B cell (primary cell): ENCODE measurements around the gene NAT14. TPM values are rescaled to one million over a fixed set of nuclear protein-coding genes. Genes with fewer than 3 reads are reported as not detected.

Experiments
- ATAC-seq: fragments of 200-7000 bp; cut with Tn5 transposase; one replicate; pipeline ENCODE4 v1.10.0; 2021; ENCODE audit warnings: low read depth, mild to moderate bottlenecking, moderate number of reproducible peaks, moderate library complexity
- CTCF ChIA-PET: fragments of 350-600 bp; sonication (Branson Sonifier 250); formaldehyde crosslinking; loops from one replicate; lab custom pipeline; 2021; ENCODE audit warnings: antibody characterized with exemption, inconsistent platforms; lab: Charles Lee
- POLR2A ChIA-PET: fragments of 350-600 bp; sonication (Branson Sonifier 250); formaldehyde crosslinking; loops from one replicate; lab custom pipeline; 2021; ENCODE audit warnings: antibody characterized with exemption; lab: Charles Lee
- DNase-seq: peaks from one replicate; pipeline ENCODE4 v3.0.0; 2013
- H2AFZ ChIP-seq: 2 replicates; pipeline ENCODE4 v1.6.1; 2012; ENCODE audit warnings: mild to moderate bottlenecking, low read depth, low read length; ENCODE audit not compliant: insufficient read depth, poor library complexity, severe bottlenecking
- H3K27ac ChIP-seq, 2 donors: 1 replicate in 1 of 2; 2 replicates in 1 of 2; pipeline ENCODE4 v1.5.1; 2012 to 2013; ENCODE audit warnings: low read length in 2 of 2, mild to moderate bottlenecking in 2 of 2, moderate library complexity in 1 of 2
- H3K27me3 ChIP-seq, 4 experiments: fragments of 200-600 bp in 1 of 4; sonication (generic) in 1 of 4; replicated peaks in 1 of 4; 1 replicate in 2 of 4; 2 replicates in 2 of 4; pipeline versions ENCODE4 v1.6.1 to v1.7.0; 2013 to 2016; ENCODE audit warnings: low read length in 3 of 4, mild to moderate bottlenecking in 2 of 4, mixed read lengths in 1 of 4, moderate library complexity in 1 of 4; ENCODE audit not compliant: insufficient read depth in 4 of 4, control insufficient read depth in 3 of 4; ENCODE audit errors: control extremely low read depth in 1 of 4
- H3K36me3 ChIP-seq, 2 experiments: replicated peaks in 1 of 2; 1 replicate in 1 of 2; 2 replicates in 1 of 2; pipeline versions ENCODE4 v1.6.1 to v1.7.1; 2013; ENCODE audit warnings: low read length in 1 of 2; ENCODE audit not compliant: insufficient read depth in 2 of 2, control insufficient read depth in 1 of 2; ENCODE audit errors: control extremely low read depth in 1 of 2, extremely low read depth in 1 of 2
- H3K4me1 ChIP-seq, 2 donors: fragments of 200-600 bp in 1 of 2; sonication (generic) in 1 of 2; 1 replicate in 1 of 2; 2 replicates in 1 of 2; pipeline versions ENCODE4 v1.5.1 to v1.6.1; 2013 to 2017; ENCODE audit warnings: low read length in 2 of 2; ENCODE audit not compliant: control insufficient read depth in 2 of 2, insufficient read depth in 2 of 2
- H3K4me2 ChIP-seq: replicated peaks from 2 replicates; pipeline ENCODE3; 2012; ENCODE audit warnings: mild to moderate bottlenecking, low read depth, low read length; ENCODE audit not compliant: poor library complexity, severe bottlenecking
- H3K4me3 ChIP-seq, 5 experiments: fragments of 200-600 bp in 1 of 5; sonication (generic) in 1 of 5; 1 replicate in 3 of 5; 2 replicates in 2 of 5; pipeline versions ENCODE4 v1.5.1 to v1.7.0; 2011 to 2016; ENCODE audit warnings: low read length in 4 of 5, mild to moderate bottlenecking in 4 of 5, low read depth in 2 of 5, control low read depth in 1 of 5, moderate library complexity in 1 of 5; ENCODE audit not compliant: insufficient read depth in 1 of 5; ENCODE audit errors: control extremely low read depth in 1 of 5, extremely low read depth in 1 of 5
- H3K79me2 ChIP-seq: fragments of 200-600 bp; sonication (generic); one replicate; pipeline ENCODE4 v1.6.0; 2016; ENCODE audit warnings: low read length; ENCODE audit not compliant: control insufficient read depth, insufficient read depth
- H3K9ac ChIP-seq: fragments of 200-600 bp; sonication (generic); 2 replicates; pipeline ENCODE4 v1.6.1; 2017; ENCODE audit warnings: mild to moderate bottlenecking, low read length, moderate library complexity
- H3K9me3 ChIP-seq, 3 donors: one replicate each; pipeline versions ENCODE4 v1.6.1 to v1.7.1; 2013; ENCODE audit warnings: low read length in 2 of 3; ENCODE audit not compliant: control insufficient read depth in 2 of 3, insufficient read depth in 1 of 3; ENCODE audit errors: control extremely low read depth in 1 of 3
- H4K20me1 ChIP-seq: 2 replicates; pipeline ENCODE4 v1.6.0; 2012; ENCODE audit warnings: mild to moderate bottlenecking, low read length; ENCODE audit not compliant: insufficient read depth, control insufficient read depth, poor library complexity, severe bottlenecking
- H3K27ac Mint-ChIP-seq: one replicate; pipeline ENCODE4 v1.8.0; 2021; ENCODE audit warnings: mixed read lengths
- H3K27me3 Mint-ChIP-seq: one replicate; pipeline ENCODE4 v1.8.0; 2021; ENCODE audit warnings: mixed read lengths
- H3K4me1 Mint-ChIP-seq: one replicate; pipeline ENCODE4 v1.8.0; 2021; ENCODE audit warnings: mixed read lengths
- H3K4me3 Mint-ChIP-seq: one replicate; pipeline ENCODE4 v1.8.0; 2021; ENCODE audit warnings: mixed read lengths
- H3K9me3 Mint-ChIP-seq: one replicate; pipeline ENCODE4 v1.8.0; 2022; ENCODE audit warnings: mixed read lengths; ENCODE audit not compliant: insufficient read depth
- CTCF ChIP-seq: fragments of 200-600 bp; IDR thresholded peaks from one replicate; pipeline ENCODE4 v1.8.0; 2022; ENCODE audit warnings: antibody characterized with exemption, mild to moderate bottlenecking
- EZH2 ChIP-seq: IDR thresholded peaks from 2 replicates; pipeline ENCODE4 v1.6.1; 2012; ENCODE audit warnings: borderline replicate concordance, low read depth, mild to moderate bottlenecking, moderate library complexity, low read length; ENCODE audit not compliant: insufficient read depth, poor library complexity, severe bottlenecking
- WGBS: methylation state at CpG from one replicate; pipeline ENCODE4 v1.1.5; 2013; ENCODE audit warnings: missing lambda C conversion rate; ENCODE audit not compliant: insufficient coverage; 5-methylcytosine and 5-hydroxymethylcytosine counted together
- intact Hi-C: fragments of 100-400 bp; cut with micrococcal nuclease; formaldehyde crosslinking; loops from one replicate; pipeline ENCODE4 v1.10.0; 2022
- polyA plus RNA-seq: library from polyadenylated mRNA; depleted of rRNA; stranded (reverse); fragments of >200 nt; gene quantifications from 2 replicates; pipeline ENCODE4 v1.2.3, GENCODE V29; 2012
- total RNA-seq, 2 donors: library from RNA; stranded (reverse); fragments of 120-200 nt in 1 of 2; gene quantifications; 1 replicate in 1 of 2; 2 replicates in 1 of 2; pipeline versions ENCODE4 v1.2.3 to v1.2.4, GENCODE V29; 2013 to 2022

Gene NAT14
- total and polyA plus RNA-seq, 2 donors (not counting 1 experiment from before 2014, with no cell fraction given), result 10.7 to 15.1 TPM

GRCh38 chr19:55444646-55445045, 40.3 kb upstream of the NAT14 start:
- no peak overlapping the region for H3K27ac ChIP-seq
- H3K9ac ChIP-seq, result no peak overlapping the region
- H3K27ac Mint-ChIP-seq, result no peak overlapping the region
- peaks cover 0 to 10% (median 0%) of the 10 kb centered on the region in 3 donors for H3K9me3 ChIP-seq
- ChIA-PET POLR2A (interaction anchor here (0.7 kb wide), 1 partner anchor 30 kb away, joined by 5 read pairs; no protein-coding TSS in a partner anchor), CTCF (no interaction called here)
- ATAC-seq (no peak), DNase-seq (no peak)
- H3K79me2 ChIP-seq, result no peaks in the 10 kb centered on the region
- H3K36me3 ChIP-seq, result no peaks in the 10 kb centered on the region
- peaks cover 21 to 28% of the 10 kb centered on the region in 2 donors for H3K4me1 ChIP-seq
- no peak overlapping the region for H3K4me2 ChIP-seq
- H3K9me3 Mint-ChIP-seq, result no peaks in the 10 kb centered on the region
- H3K4me1 Mint-ChIP-seq, result peaks cover 20% of the 10 kb centered on the region
- peaks cover 48% of the 10 kb centered on the region for H3K27me3 Mint-ChIP-seq
- no peak overlapping the region for H2AFZ ChIP-seq
- H4K20me1 ChIP-seq, result no peaks in the 10 kb centered on the region
- intact Hi-C loops, result no loop called here
- H3K4me3 Mint-ChIP-seq, result no peak overlapping the region
- no peak overlapping the region for H3K4me3 ChIP-seq
- no peak for TF ChIP-seq EZH2
- TF ChIP-seq CTCF, result no peak
- H3K27me3 ChIP-seq, result peaks cover 0 to 60% (median 30%) of the 10 kb centered on the region in 4 experiments
- 46% methylated on average over 10 of the region's 11 CpGs for WGBS

GRCh38 chr19:55446060-55446459, 38.9 kb upstream of the NAT14 start:
- ChIA-PET CTCF (interaction anchor here (0.9 kb wide), 1 partner anchor 305 kb away, joined by 3 read pairs; no protein-coding TSS in a partner anchor), POLR2A (no interaction called here)
- H4K20me1 ChIP-seq, result no peaks in the 10 kb centered on the region
- Mint-ChIP-seq H3K9me3 (no peaks in the 10 kb centered on the region), H3K4me1 (peaks cover 18% of the 10 kb centered on the region), H3K27me3 (peaks cover 43% of the 10 kb centered on the region), H3K4me3 (no peak overlapping the region), H3K27ac (no peak overlapping the region)
- peaks cover 0 to 55% (median 22%) of the 10 kb centered on the region in 4 experiments for H3K27me3 ChIP-seq
- H3K9me3 ChIP-seq, result no peaks in the 10 kb centered on the region
- H2AFZ ChIP-seq, result no peak overlapping the region
- no peaks in the 10 kb centered on the region for H3K36me3 ChIP-seq
- no peak for DNase-seq
- no peak overlapping the region for H3K27ac ChIP-seq
- TF ChIP-seq CTCF (no peak), EZH2 (no peak)
- peaks cover 13 to 17% of the 10 kb centered on the region in 2 donors for H3K4me1 ChIP-seq
- intact Hi-C loops, result no loop called here
- ATAC-seq, result no peak
- WGBS, result 85% methylated on average over 6 of the region's 8 CpGs
- no peak overlapping the region for H3K4me2 ChIP-seq
- no peak overlapping the region for H3K9ac ChIP-seq
- H3K79me2 ChIP-seq, result no peaks in the 10 kb centered on the region
- no peak overlapping the region for H3K4me3 ChIP-seq
